Prostate gland (tissue), 2 donors: ENCODE measurements around the gene CHMP3.

Source experiments
- POLR2A ChIP-seq: fragments of 450-650 bp; IDR thresholded peaks from one replicate; pipeline ENCODE4 v1.6.1; 2016; ENCODE audit warnings: antibody characterized with exemption, mild to moderate bottlenecking
- POLR2AphosphoS5 ChIP-seq: sonication (generic); formaldehyde crosslinking; IDR thresholded peaks from one replicate; pipeline ENCODE4 v1.6.1; 2017; ENCODE audit warnings: antibody characterized with exemption
- TF ChIP-seq, protein P1 (sequence below), 4 experiments: fragments of 200-600 bp in 2 of 4; fragments of 450-650 bp in 2 of 4; sonication (generic) in 2 of 4; IDR thresholded peaks; 1 replicate in 3 of 4; 2 replicates in 1 of 4; pipeline ENCODE4 v1.5.1; 2016 to 2019; ENCODE audit warnings: antibody characterized with exemption in 4 of 4, mild to moderate bottlenecking in 2 of 4, moderate library complexity in 2 of 4

GRCh38 chr2:86603905-86604304 is 40.7 kb upstream of the CHMP3 start:
- TF ChIP-seq, protein P1, sequence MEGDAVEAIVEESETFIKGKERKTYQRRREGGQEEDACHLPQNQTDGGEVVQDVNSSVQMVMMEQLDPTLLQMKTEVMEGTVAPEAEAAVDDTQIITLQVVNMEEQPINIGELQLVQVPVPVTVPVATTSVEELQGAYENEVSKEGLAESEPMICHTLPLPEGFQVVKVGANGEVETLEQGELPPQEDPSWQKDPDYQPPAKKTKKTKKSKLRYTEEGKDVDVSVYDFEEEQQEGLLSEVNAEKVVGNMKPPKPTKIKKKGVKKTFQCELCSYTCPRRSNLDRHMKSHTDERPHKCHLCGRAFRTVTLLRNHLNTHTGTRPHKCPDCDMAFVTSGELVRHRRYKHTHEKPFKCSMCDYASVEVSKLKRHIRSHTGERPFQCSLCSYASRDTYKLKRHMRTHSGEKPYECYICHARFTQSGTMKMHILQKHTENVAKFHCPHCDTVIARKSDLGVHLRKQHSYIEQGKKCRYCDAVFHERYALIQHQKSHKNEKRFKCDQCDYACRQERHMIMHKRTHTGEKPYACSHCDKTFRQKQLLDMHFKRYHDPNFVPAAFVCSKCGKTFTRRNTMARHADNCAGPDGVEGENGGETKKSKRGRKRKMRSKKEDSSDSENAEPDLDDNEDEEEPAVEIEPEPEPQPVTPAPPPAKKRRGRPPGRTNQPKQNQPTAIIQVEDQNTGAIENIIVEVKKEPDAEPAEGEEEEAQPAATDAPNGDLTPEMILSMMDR (IDR thresholded peaks at IDR 0.05) = no peak
- TF ChIP-seq POLR2AphosphoS5 = no peak
- TF ChIP-seq POLR2A = no peak
